Measurements from ENCODE around the gene RPAIN. TPM values are rescaled to one million over a fixed set of nuclear protein-coding genes. Genes with fewer than 3 reads are reported as not detected.
A peak's percentile ranks its signal among the peaks of the same experiment; 100 is the strongest.

The RPAIN gene
- total RNA-seq, 1 donor from 2014 or later, result 168 TPM

DNA sequence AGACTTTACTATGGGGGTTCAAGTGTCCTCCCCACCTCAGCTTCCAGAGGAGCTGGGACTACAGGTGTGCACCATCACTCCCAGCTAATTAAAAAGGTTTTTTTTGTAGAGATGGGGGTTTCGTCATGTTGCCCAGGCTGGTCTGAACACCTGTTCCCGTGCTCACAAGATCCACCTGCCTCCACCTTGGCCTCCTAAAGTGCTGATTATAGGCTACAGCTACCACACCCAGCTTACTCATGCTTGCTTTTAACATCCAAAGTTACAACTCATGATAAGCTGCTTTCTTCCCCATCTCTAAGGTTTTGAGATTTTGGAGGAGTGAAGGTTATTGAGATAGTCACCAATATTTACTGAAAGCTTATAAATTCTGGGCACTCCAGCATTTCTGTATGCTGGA is 3.1 kb upstream of the RPAIN start:
- Mint-ChIP-seq H3K27me3 (ENCODE audit: unreplicated experiment) (peaks cover 15% of the 10 kb centered on the region), H3K9me3 (ENCODE audit: unreplicated experiment) (peaks cover 9% of the 10 kb centered on the region), H3K4me3 (ENCODE audit: unreplicated experiment) (no peak overlapping the region), H3K4me1 (ENCODE audit: low read depth, unreplicated experiment) (peaks cover 12% of the 10 kb centered on the region), H3K36me3 (ENCODE audit: unreplicated experiment) (no peaks in the 10 kb centered on the region), H3K27ac (ENCODE audit: unreplicated experiment) (no peak overlapping the region)
- no peak for TF ChIP-seq CTCF (IDR thresholded peaks at IDR 0.05; ENCODE audit: partially characterized antibody, unreplicated experiment)
- no peak for DNase-seq

DNA sequence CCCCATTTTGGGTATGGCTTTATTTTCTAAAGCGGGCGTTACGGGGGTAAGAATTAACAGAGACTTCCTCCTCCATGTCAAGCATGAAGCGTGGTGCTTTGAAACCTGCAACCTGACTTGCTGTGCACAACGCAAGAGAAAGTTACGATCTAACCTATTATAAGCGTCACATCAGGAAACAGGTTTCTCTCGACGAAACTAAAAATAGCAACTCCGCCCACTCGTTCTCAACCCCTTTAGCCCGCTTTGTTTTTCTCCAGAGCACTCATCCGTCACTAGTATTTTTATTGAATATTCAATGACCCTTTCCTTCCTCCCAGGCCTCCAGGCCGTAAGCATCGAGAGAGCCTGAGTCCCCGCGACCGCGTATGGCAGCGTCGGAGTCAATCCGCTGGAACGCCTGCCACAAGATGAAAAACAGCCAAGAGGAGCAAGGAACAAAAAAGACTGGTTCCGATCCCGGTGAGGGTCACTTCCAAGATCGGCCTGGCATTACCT is 1.1 kb upstream of the RPAIN start:
- peak overlapping the region; percentile 100 for H3K4me3 Mint-ChIP-seq (ENCODE audit: unreplicated experiment)
- H3K27me3 Mint-ChIP-seq (ENCODE audit: unreplicated experiment), result peaks cover 13% of the 10 kb centered on the region
- no peaks in the 10 kb centered on the region for H3K36me3 Mint-ChIP-seq (ENCODE audit: unreplicated experiment)
- no peak for TF ChIP-seq CTCF (IDR thresholded peaks at IDR 0.05; ENCODE audit: partially characterized antibody, unreplicated experiment)
- peak overlapping the region; percentile 96 for H3K27ac Mint-ChIP-seq (ENCODE audit: unreplicated experiment)
- H3K9me3 Mint-ChIP-seq (ENCODE audit: unreplicated experiment), result peaks cover 9% of the 10 kb centered on the region
- H3K4me1 Mint-ChIP-seq (ENCODE audit: low read depth, unreplicated experiment), result peaks cover 13% of the 10 kb centered on the region
- DNase-seq, result peak; percentile 46

DNA sequence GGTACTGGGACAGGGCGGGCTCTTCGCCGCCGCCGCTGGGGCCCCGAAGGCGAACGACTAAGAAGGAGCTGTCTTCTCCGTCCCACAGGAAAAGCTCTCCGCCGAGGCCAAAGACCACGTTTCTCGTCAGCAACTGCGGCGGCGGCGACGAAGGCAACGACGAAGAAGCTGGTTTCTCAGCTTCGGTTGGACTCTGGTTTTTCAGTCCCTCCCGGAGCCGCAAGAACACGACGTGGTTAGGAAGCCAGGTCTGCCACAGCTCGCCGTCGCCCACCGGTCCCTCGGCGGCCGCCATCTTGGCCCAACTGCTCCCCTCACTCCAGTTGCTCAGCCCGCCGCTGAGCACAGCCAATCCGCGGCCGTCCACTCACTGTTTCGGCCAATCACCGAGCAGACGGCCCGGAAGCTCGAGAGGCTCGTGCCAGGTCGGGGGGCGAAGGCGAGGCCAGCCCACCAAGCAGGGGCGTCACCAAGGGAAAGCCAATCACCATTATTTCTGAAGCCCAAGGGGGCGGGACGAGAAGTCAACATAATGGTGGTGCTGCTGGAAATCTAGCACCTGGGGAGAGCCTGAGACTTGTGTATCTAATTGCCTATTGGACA is 525 bp upstream of the RPAIN start, which contains the start of gene NUP88:
Gene NUP88, minus strand, starts transcription at position 307 of the 603 bp plus-strand sequence. Its CDS starts 12 bp downstream, at position 295.
- Mint-ChIP-seq H3K4me1 (ENCODE audit: low read depth, unreplicated experiment) (peaks cover 13% of the 10 kb centered on the region), H3K4me3 (ENCODE audit: unreplicated experiment) (peak within 1 kb of the TSS; percentile 100), H3K27me3 (ENCODE audit: unreplicated experiment) (peaks cover 13% of the 10 kb centered on the region), H3K36me3 (ENCODE audit: unreplicated experiment) (no peaks in the 10 kb centered on the region), H3K9me3 (ENCODE audit: unreplicated experiment) (peaks cover 9% of the 10 kb centered on the region), H3K27ac (ENCODE audit: unreplicated experiment) (peak within 1 kb of the TSS; percentile 96)
- no peak for TF ChIP-seq CTCF (IDR thresholded peaks at IDR 0.05; ENCODE audit: partially characterized antibody, unreplicated experiment)
- peak; percentile 97 for DNase-seq

- H3K27ac Mint-ChIP-seq (ENCODE audit: unreplicated experiment), result no peak overlapping the region
- DNase-seq, result no peak
- H3K4me1 Mint-ChIP-seq (ENCODE audit: low read depth, unreplicated experiment), result peaks cover 13% of the 10 kb centered on the region
- H3K4me3 Mint-ChIP-seq (ENCODE audit: unreplicated experiment), result peak overlapping the region; percentile 2
- peaks cover 13% of the 10 kb centered on the region for H3K27me3 Mint-ChIP-seq (ENCODE audit: unreplicated experiment)
- no peaks in the 10 kb centered on the region for H3K36me3 Mint-ChIP-seq (ENCODE audit: unreplicated experiment)
- H3K9me3 Mint-ChIP-seq (ENCODE audit: unreplicated experiment), result peaks cover 9% of the 10 kb centered on the region
- no peak for TF ChIP-seq CTCF (IDR thresholded peaks at IDR 0.05; ENCODE audit: partially characterized antibody, unreplicated experiment)
Measured at GRCh38 chr17:5422505-5422904, 2.5 kb downstream of the RPAIN start.

GRCh38 chr17:5424909-5425308 is 4.9 kb downstream of the RPAIN start:
- no peak overlapping the region for H3K4me3 Mint-ChIP-seq (ENCODE audit: unreplicated experiment)
- peaks cover under 1% of the 10 kb centered on the region for H3K9me3 Mint-ChIP-seq (ENCODE audit: unreplicated experiment)
- peaks cover 3% of the 10 kb centered on the region for H3K27me3 Mint-ChIP-seq (ENCODE audit: unreplicated experiment)
- no peak for TF ChIP-seq CTCF (IDR thresholded peaks at IDR 0.05; ENCODE audit: partially characterized antibody, unreplicated experiment)
- H3K4me1 Mint-ChIP-seq (ENCODE audit: low read depth, unreplicated experiment), result peaks cover 23% of the 10 kb centered on the region
- H3K36me3 Mint-ChIP-seq (ENCODE audit: unreplicated experiment), result no peaks in the 10 kb centered on the region
- H3K27ac Mint-ChIP-seq (ENCODE audit: unreplicated experiment), result no peak overlapping the region
- no peak for DNase-seq

All from glutamatergic neuron (in vitro differentiated cells).